ENCODE results near the gene KRTAP10-5.

GRCh38 chr21:44564099-44564498 lies 16.3 kb downstream of the KRTAP10-5 start:
- no peak for TF ChIP-seq CTCF (IDR thresholded peaks at IDR 0.05; ENCODE audit: insufficient read depth, low read length)
- TF ChIP-seq REST (IDR thresholded peaks at IDR 0.05; ENCODE audit: insufficient replicate concordance, low read depth), result no peak
- no peak for TF ChIP-seq POLR2AphosphoS5 (IDR thresholded peaks at IDR 0.05; ENCODE audit: low read depth)
- TF ChIP-seq GABPA (IDR thresholded peaks at IDR 0.05; ENCODE audit: low read depth), result no peak
- no peak for TF ChIP-seq SPI1 (IDR thresholded peaks at IDR 0.05; ENCODE audit: borderline replicate concordance, low read depth)

Data from HL-60 (cell line).